ENCODE results near the gene ASPG.

ASPG gene

GRCh38 chr14:104164041-104164440, 78.5 kb downstream of the ASPG start:
- Histone ChIP-seq H3K36me3 (ENCODE audit: control insufficient read depth, insufficient read depth, low read length) (no peaks in the 10 kb centered on the region), H3K27me3 (replicated peaks; ENCODE audit: control insufficient read depth, insufficient read depth, low read length) (no peaks in the 10 kb centered on the region; the same call in 1 of the 2 replicates), H3K4me3 (replicated peaks; ENCODE audit: low read depth, low read length) (no peak overlapping the region)
- no peak for TF ChIP-seq CTCF (IDR thresholded peaks at IDR 0.05; ENCODE audit: insufficient read depth, low read length, poor library complexity, severe bottlenecking)
- no peak for DNase-seq (ENCODE audit: extremely low read depth, insufficient read length)

- Histone ChIP-seq H3K27me3 (replicated peaks; ENCODE audit: control insufficient read depth, insufficient read depth, low read length) (no peaks in the 10 kb centered on the region; the same call in 1 of the 2 replicates), H3K36me3 (ENCODE audit: control insufficient read depth, insufficient read depth, low read length) (no peaks in the 10 kb centered on the region), H3K4me3 (replicated peaks; ENCODE audit: low read depth, low read length) (no peak overlapping the region)
- DNase-seq (ENCODE audit: extremely low read depth, insufficient read length): no peak
- no peak for TF ChIP-seq CTCF (IDR thresholded peaks at IDR 0.05; ENCODE audit: insufficient read depth, low read length, poor library complexity, severe bottlenecking)
These were observed 79.0 kb downstream of the ASPG start for GRCh38 chr14:104164512-104164911.
